ENCODE results near the gene LAMC2. TPM values are rescaled to one million over a fixed set of nuclear protein-coding genes. Genes with fewer than 3 reads are reported as not detected.
A peak's percentile ranks its signal among the peaks of the same experiment; 100 is the strongest.

LAMC2 gene
- total RNA-seq, 1 donor from 2014 or later, result 13.3 TPM

DNA sequence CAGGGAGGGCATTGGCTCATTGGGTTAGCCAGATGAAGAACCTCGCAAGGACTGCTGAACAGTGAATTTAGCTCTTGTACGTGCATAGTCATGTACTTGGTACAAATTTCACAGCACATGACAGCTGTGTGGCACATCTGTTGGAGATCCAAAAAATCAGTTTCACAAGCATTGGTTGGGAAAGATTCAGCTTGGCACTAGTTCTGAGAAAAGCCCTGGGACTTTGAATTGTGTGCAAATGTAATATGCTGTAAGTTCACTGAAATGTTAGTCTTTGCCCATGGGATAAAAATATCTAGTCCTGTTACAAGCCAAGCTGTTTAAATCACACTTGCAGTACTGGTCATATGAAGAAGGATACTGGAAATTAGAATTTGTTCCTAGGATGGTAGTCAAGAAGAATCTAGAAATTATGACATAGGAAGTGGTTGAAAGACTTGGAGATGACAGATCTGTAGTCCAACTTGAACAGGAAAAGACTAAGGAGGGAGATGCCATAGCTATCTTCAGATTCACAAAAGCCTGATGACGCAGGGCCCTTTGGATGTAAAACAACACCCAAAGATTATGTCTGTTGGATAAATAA is 19.2 kb downstream of the LAMC2 start:
- DNase-seq (ENCODE audit: extremely low spot score in 2 of 2), result no peak
- TF ChIP-seq POLR2A (IDR thresholded peaks at IDR 0.05), result no peak
- TF ChIP-seq POLR2AphosphoS5 (IDR thresholded peaks at IDR 0.05; ENCODE audit: insufficient read depth in 1 of 2, low read depth in 1 of 2), result peak in 1 of 2 donors; percentile 60
- TF ChIP-seq, protein P1, sequence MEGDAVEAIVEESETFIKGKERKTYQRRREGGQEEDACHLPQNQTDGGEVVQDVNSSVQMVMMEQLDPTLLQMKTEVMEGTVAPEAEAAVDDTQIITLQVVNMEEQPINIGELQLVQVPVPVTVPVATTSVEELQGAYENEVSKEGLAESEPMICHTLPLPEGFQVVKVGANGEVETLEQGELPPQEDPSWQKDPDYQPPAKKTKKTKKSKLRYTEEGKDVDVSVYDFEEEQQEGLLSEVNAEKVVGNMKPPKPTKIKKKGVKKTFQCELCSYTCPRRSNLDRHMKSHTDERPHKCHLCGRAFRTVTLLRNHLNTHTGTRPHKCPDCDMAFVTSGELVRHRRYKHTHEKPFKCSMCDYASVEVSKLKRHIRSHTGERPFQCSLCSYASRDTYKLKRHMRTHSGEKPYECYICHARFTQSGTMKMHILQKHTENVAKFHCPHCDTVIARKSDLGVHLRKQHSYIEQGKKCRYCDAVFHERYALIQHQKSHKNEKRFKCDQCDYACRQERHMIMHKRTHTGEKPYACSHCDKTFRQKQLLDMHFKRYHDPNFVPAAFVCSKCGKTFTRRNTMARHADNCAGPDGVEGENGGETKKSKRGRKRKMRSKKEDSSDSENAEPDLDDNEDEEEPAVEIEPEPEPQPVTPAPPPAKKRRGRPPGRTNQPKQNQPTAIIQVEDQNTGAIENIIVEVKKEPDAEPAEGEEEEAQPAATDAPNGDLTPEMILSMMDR (IDR thresholded peaks at IDR 0.05), result no peak
- Histone ChIP-seq H3K27ac (peak overlapping the region; percentile 34), H3K4me1 (peaks cover 23% of the 10 kb centered on the region), H3K36me3 (no peaks in the 10 kb centered on the region), H3K27me3 (no peaks in the 10 kb centered on the region), H3K4me3 (no peak overlapping the region), H3K9me3 (no peaks in the 10 kb centered on the region)
- intact Hi-C loops (cut with DNase I), result no loop called here

DNA sequence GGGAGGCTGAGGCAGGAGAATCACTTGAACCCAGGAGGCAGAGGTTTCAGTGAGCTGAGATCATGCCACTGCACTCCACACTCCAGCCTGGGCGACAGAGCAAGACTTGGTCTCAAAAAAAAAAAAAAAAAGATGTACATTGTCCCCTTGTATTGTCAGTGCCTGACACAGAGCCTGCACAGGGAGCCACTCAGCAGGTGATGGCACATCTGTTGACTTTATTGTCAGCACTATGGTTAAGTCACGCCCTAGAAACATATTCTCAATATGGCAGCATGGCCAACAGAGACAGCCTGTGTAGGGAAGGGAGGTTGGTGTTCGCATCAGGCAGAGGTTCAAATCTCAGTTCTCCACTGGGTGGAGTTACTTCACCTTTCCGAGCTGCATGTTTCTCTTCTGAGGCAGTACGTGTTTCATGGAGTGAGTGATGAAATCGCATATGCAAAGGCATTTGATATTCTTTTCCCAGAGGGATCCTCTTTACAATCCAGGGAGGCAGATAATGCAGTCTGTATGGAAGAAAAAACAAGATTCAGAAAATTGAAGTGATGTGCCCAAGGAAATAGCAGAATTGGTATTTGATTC is 20.6 kb downstream of the LAMC2 start:
- Histone ChIP-seq H3K4me1 (peaks cover 23% of the 10 kb centered on the region), H3K4me3 (no peak overlapping the region), H3K27ac (no peak overlapping the region), H3K9me3 (no peaks in the 10 kb centered on the region), H3K27me3 (no peaks in the 10 kb centered on the region), H3K36me3 (no peaks in the 10 kb centered on the region)
- TF ChIP-seq POLR2AphosphoS5 (IDR thresholded peaks at IDR 0.05; ENCODE audit: insufficient read depth in 1 of 2, low read depth in 1 of 2) (no peak), POLR2A (IDR thresholded peaks at IDR 0.05) (no peak)
- TF ChIP-seq, protein P1 (IDR thresholded peaks at IDR 0.05), result no peak
- intact Hi-C loops (cut with DNase I), result no loop called here
- no peak for DNase-seq (ENCODE audit: extremely low spot score in 2 of 2)

DNA sequence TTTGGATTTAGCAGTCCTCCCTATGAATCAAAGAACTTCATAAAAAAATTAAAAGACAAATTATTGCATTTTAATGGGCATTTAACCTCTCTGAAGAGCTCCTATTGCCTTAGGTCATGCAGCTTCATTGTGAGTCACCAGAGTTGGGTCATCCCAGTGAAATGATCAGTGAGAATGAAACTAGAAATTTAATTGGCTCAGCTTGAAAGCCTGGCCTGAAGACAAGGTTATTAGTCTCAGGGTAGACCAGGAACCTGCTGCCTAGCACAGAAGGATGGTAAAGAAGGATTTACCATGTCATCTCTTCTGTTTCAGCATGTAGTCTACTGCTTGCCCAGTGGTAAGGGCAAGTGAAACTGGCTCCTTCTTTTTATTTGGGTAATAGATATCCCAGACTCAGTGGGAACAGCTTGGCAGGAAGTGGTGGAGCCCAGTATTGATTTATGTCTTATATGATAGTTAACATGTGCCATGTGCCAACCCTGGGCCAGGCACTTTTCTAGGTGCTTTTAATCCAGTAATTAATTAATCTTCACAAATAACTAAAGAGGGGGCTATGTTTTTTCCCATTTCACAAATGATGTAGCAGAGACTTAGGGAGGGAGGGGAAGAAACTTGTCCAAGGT is 23.6 kb downstream of the LAMC2 start:
- Histone ChIP-seq H3K4me3 (no peak overlapping the region), H3K4me1 (peaks cover 23% of the 10 kb centered on the region), H3K27me3 (no peaks in the 10 kb centered on the region), H3K9me3 (no peaks in the 10 kb centered on the region), H3K27ac (no peak overlapping the region), H3K36me3 (no peaks in the 10 kb centered on the region)
- TF ChIP-seq, protein P1 (IDR thresholded peaks at IDR 0.05), result no peak
- TF ChIP-seq POLR2AphosphoS5 (IDR thresholded peaks at IDR 0.05; ENCODE audit: insufficient read depth in 1 of 2, low read depth in 1 of 2), result peak in 1 of 2 donors; percentile 41
- no peak for TF ChIP-seq POLR2A (IDR thresholded peaks at IDR 0.05)
- DNase-seq (ENCODE audit: extremely low spot score in 2 of 2), result no peak
- intact Hi-C loops (cut with DNase I), result no loop called here

DNA sequence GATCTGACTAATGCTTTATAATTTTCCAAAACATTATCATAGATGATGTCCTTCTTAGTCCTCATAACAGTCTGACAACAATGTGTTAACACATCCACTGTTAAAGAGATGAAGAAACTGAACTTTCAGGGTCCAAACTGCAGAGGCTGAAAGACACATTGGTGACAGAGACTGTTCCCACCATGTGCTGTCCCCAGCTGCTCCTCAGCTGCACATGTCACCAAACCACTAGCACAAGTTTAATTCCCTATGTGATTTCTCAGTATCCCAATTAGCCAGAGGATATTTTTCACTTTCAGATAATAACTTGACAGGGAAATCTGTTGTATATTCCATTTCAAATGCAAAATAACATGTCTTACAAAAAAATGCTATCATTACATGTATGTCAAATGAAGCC is 24.6 kb downstream of the LAMC2 start:
- Histone ChIP-seq H3K9me3 (no peaks in the 10 kb centered on the region), H3K4me3 (no peak overlapping the region), H3K4me1 (peaks cover 13% of the 10 kb centered on the region), H3K27ac (no peak overlapping the region), H3K27me3 (no peaks in the 10 kb centered on the region), H3K36me3 (no peaks in the 10 kb centered on the region)
- TF ChIP-seq POLR2AphosphoS5 (IDR thresholded peaks at IDR 0.05; ENCODE audit: insufficient read depth in 1 of 2, low read depth in 1 of 2) (no peak), POLR2A (IDR thresholded peaks at IDR 0.05) (no peak)
- TF ChIP-seq, protein P1 (IDR thresholded peaks at IDR 0.05), result no peak
- no peak for DNase-seq (ENCODE audit: extremely low spot score in 2 of 2)
- intact Hi-C loops (cut with DNase I), result no loop called here

DNA sequence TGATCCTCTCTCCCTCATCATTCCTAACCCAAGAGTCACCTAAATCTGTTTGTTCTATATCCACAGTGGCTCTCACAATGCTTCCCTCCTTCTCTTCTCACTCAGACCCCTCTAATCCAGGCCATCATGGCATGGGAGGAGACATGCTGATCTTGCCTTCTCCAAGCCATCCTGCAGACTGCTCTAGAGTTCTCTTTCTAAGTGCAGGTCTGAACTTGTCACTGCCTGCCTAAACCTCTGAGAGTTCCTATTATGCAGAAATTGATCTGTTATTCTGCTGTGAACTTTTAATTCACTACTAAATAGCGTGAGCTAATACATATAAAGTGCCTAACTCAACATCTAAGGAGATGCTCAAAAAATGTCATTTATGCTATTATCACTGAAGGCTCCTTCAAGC is 26.8 kb downstream of the LAMC2 start:
- no peak overlapping the region for H3K4me3 ChIP-seq
- H3K36me3 ChIP-seq, result no peaks in the 10 kb centered on the region
- H3K9me3 ChIP-seq, result no peaks in the 10 kb centered on the region
- H3K27ac ChIP-seq, result no peak overlapping the region
- TF ChIP-seq, protein P1 (IDR thresholded peaks at IDR 0.05), result no peak
- no peak for TF ChIP-seq POLR2AphosphoS5 (IDR thresholded peaks at IDR 0.05; ENCODE audit: insufficient read depth in 1 of 2, low read depth in 1 of 2)
- intact Hi-C loops (cut with DNase I), result no loop called here
- peaks cover 17% of the 10 kb centered on the region for H3K4me1 ChIP-seq
- no peak for DNase-seq (ENCODE audit: extremely low spot score in 2 of 2)
- H3K27me3 ChIP-seq, result no peaks in the 10 kb centered on the region

Measured in vagina (tissue), 2 donors.